H9 (cell line): ENCODE data around the gene DMD. TPM values are rescaled to one million over a fixed set of nuclear protein-coding genes. Genes with fewer than 3 reads are reported as not detected.

Source experiments
- DNase-seq: peaks from one replicate; pipeline ENCODE4 v3.0.0-alpha.2; 2017
- H2AFZ ChIP-seq: one replicate; pipeline ENCODE4 v1.6.1; 2013; ENCODE audit warnings: mild to moderate bottlenecking, low read length, control low read depth, moderate library complexity
- H2AK5ac ChIP-seq: 2 replicates; pipeline ENCODE4 v1.6.1; 2013; ENCODE audit warnings: low read length, control low read depth, mixed read lengths; ENCODE audit not compliant: insufficient read length
- H2BK120ac ChIP-seq: one replicate; pipeline ENCODE4 v1.6.1; 2013; ENCODE audit warnings: low read depth, mild to moderate bottlenecking, low read length, control low read depth, inconsistent platforms; ENCODE audit not compliant: poor library complexity, severe bottlenecking
- H2BK12ac ChIP-seq: 2 replicates; pipeline ENCODE4 v1.6.1; 2013; ENCODE audit warnings: low read length, control low read depth, mixed read lengths, low read depth; ENCODE audit not compliant: insufficient read length
- H2BK15ac ChIP-seq: 2 replicates; pipeline ENCODE4 v1.6.1; 2013; ENCODE audit warnings: low read depth, low read length, control low read depth
- H2BK20ac ChIP-seq: one replicate; pipeline ENCODE4 v1.6.1; 2013; ENCODE audit warnings: low read depth, mild to moderate bottlenecking, low read length, control low read depth, inconsistent platforms; ENCODE audit not compliant: poor library complexity, severe bottlenecking
- H2BK5ac ChIP-seq: 2 replicates; pipeline ENCODE4 v1.6.1; 2013; ENCODE audit warnings: low read length, control low read depth, mixed read lengths; ENCODE audit not compliant: insufficient read length
- H3K14ac ChIP-seq: 2 replicates; pipeline ENCODE4 v1.6.1; 2013; ENCODE audit warnings: low read length, control low read depth; ENCODE audit not compliant: insufficient read depth
- H3K18ac ChIP-seq: 2 replicates; pipeline ENCODE4 v1.6.1; 2013; ENCODE audit warnings: low read depth, mild to moderate bottlenecking, mixed read lengths, low read length, control low read depth; ENCODE audit not compliant: insufficient read length
- H3K23ac ChIP-seq: 2 replicates; pipeline ENCODE4 v1.6.1; 2013; ENCODE audit warnings: low read length, control low read depth, mixed read lengths, low read depth; ENCODE audit not compliant: insufficient read length
- H3K23me2 ChIP-seq: 2 replicates; pipeline ENCODE4 v1.6.1; 2013; ENCODE audit warnings: low read depth, mild to moderate bottlenecking, mixed read lengths, low read length, control low read depth; ENCODE audit not compliant: insufficient read length, poor library complexity, severe bottlenecking
- H3K27ac ChIP-seq: 2 replicates; pipeline ENCODE4 v1.5.1; 2013; ENCODE audit warnings: low read length, control low read depth, mixed read lengths, low read depth; ENCODE audit not compliant: insufficient read length
- H3K27me3 ChIP-seq: 2 replicates; pipeline ENCODE4 v1.6.1; 2013; ENCODE audit warnings: low read length, control low read depth, inconsistent platforms; ENCODE audit not compliant: insufficient read depth
- H3K4ac ChIP-seq: 2 replicates; pipeline ENCODE4 v1.6.1; 2013; ENCODE audit warnings: low read depth, mild to moderate bottlenecking, control low read depth, inconsistent platforms, low read length, moderate library complexity
- H3K4me1 ChIP-seq: 2 replicates; pipeline ENCODE4 v1.6.1; 2013; ENCODE audit warnings: low read length, control low read depth, inconsistent platforms; ENCODE audit not compliant: insufficient read depth
- H3K4me2 ChIP-seq: 2 replicates; pipeline ENCODE4 v1.6.1; 2013; ENCODE audit warnings: low read length, control low read depth, mixed read lengths; ENCODE audit not compliant: insufficient read length, insufficient read depth
- H3K56ac ChIP-seq: 2 replicates; pipeline ENCODE4 v1.6.1; 2013; ENCODE audit warnings: low read depth, mild to moderate bottlenecking, mixed read lengths, low read length, control low read depth; ENCODE audit not compliant: insufficient read length
- H3K79me1 ChIP-seq: 2 replicates; pipeline ENCODE4 v1.6.1; 2013; ENCODE audit warnings: low read depth, mild to moderate bottlenecking, moderate library complexity, low read length, control low read depth, inconsistent platforms; ENCODE audit not compliant: insufficient read depth, poor library complexity, severe bottlenecking
- H3K79me2 ChIP-seq: 2 replicates; pipeline ENCODE4 v1.6.1; 2013; ENCODE audit warnings: low read length, control low read depth, inconsistent platforms; ENCODE audit not compliant: insufficient read depth
- H3K9ac ChIP-seq: 2 replicates; pipeline ENCODE4 v1.6.1; 2013; ENCODE audit warnings: low read length, control low read depth, mixed read lengths; ENCODE audit not compliant: insufficient read length; ENCODE audit errors: extremely low read depth
- H3K9me3 ChIP-seq: one replicate; pipeline ENCODE4 v1.6.1; 2013; ENCODE audit warnings: low read depth, low read length, inconsistent platforms; ENCODE audit not compliant: control insufficient read depth
- H3T11ph ChIP-seq: one replicate; pipeline ENCODE4 v1.6.1; 2013; ENCODE audit warnings: mild to moderate bottlenecking, low read length, control low read depth, inconsistent platforms
- H4K20me1 ChIP-seq: one replicate; pipeline ENCODE4 v1.6.1; 2013; ENCODE audit not compliant: control insufficient read depth, insufficient read length, insufficient read depth
- H4K5ac ChIP-seq: 2 replicates; pipeline ENCODE4 v1.6.1; 2013; ENCODE audit warnings: low read depth, mild to moderate bottlenecking, mixed read lengths, low read length, control low read depth; ENCODE audit not compliant: insufficient read length
- H4K8ac ChIP-seq: replicated peaks from 2 replicates; pipeline ENCODE4 v1.6.1; 2013; ENCODE audit warnings: low read length, control low read depth, mixed read lengths, low read depth; ENCODE audit not compliant: insufficient read length
- H4K91ac ChIP-seq: 2 replicates; pipeline ENCODE4 v1.6.1; 2013; ENCODE audit warnings: low read depth, mild to moderate bottlenecking, moderate library complexity, mixed read lengths, low read length, control low read depth; ENCODE audit not compliant: insufficient read length
- H3K27ac Mint-ChIP-seq, 3 experiments: 2 replicates in 2 of 3; 3 replicates in 1 of 3; pipeline ENCODE4 v1.8.0; 2020 to 2021; ENCODE audit warnings: mixed read lengths in 3 of 3, mild to moderate bottlenecking in 1 of 3, moderate library complexity in 1 of 3
- H3K27me3 Mint-ChIP-seq: 2 replicates; pipeline ENCODE4 v1.8.0; 2021; ENCODE audit warnings: low read depth, mild to moderate bottlenecking, moderate library complexity, mixed read lengths
- H3K36me3 Mint-ChIP-seq, 3 experiments: 2 replicates in 2 of 3; 3 replicates in 1 of 3; pipeline ENCODE4 v1.8.0; 2020 to 2021; ENCODE audit warnings: low read depth in 3 of 3, mixed read lengths in 3 of 3; ENCODE audit not compliant: insufficient read depth in 1 of 3
- H3K4me1 Mint-ChIP-seq, 2 experiments: 2 replicates each; pipeline ENCODE4 v1.8.0; 2020; ENCODE audit warnings: mixed read lengths in 2 of 2
- H3K4me3 Mint-ChIP-seq, 2 experiments: 2 replicates in 1 of 2; 3 replicates in 1 of 2; pipeline ENCODE4 v1.8.0; 2020 to 2021; ENCODE audit warnings: mild to moderate bottlenecking in 2 of 2, mixed read lengths in 2 of 2, moderate library complexity in 1 of 2
- H3K9me3 Mint-ChIP-seq, 2 experiments: 2 replicates in 1 of 2; 3 replicates in 1 of 2; pipeline ENCODE4 v1.8.0; 2020; ENCODE audit warnings: mild to moderate bottlenecking in 2 of 2, mixed read lengths in 2 of 2, moderate library complexity in 1 of 2
- WGBS: extraction: QIAGEN DNeasy Blood & Tissue Kit; methylation state at CpG from one replicate; pipeline ENCODE4 v1.1.7; 2013; ENCODE audit warnings: missing lambda C conversion rate, low lambda C conversion rate, mixed read lengths; ENCODE audit not compliant: insufficient read length; ENCODE audit errors: extremely low coverage; 5-methylcytosine and 5-hydroxymethylcytosine counted together
- total RNA-seq: library from RNA; stranded (reverse); gene quantifications from 2 replicates; pipeline ENCODE4 v1.2.1, GENCODE V29; 2021
- TF ChIP-seq, protein P1 (sequence below): fragments of 200-600 bp; sonication (generic); conservative IDR thresholded peaks from 3 replicates; pipeline ENCODE4 v1.8.0; 2021; ENCODE audit warnings: antibody characterized with exemption, mild to moderate bottlenecking

DMD gene
- total RNA-seq, 1 experiment from 2014 or later: 3.8 TPM

- peaks cover 27 to 41% of the 10 kb centered on the region in 2 experiments for H3K9me3 Mint-ChIP-seq
- WGBS: no CpG with 5 or more reads among the region's 10 CpGs
Observed at GRCh38 chrX:32804034-32804433, 407.3 kb downstream of the DMD start.

More at GRCh38 chrX:32804034-32804433, 407.3 kb downstream of the DMD start:
- no peak overlapping the region for H3K14ac ChIP-seq
- Mint-ChIP-seq H3K36me3 (peaks cover 0 to 19% (median 9%) of the 10 kb centered on the region in 3 experiments; a peak in 5 of 7 replicates), H3K4me3 (no peak overlapping the region), H3K4me1 (peaks cover 0 to 5% of the 10 kb centered on the region in 2 experiments; a peak in 2 of 4 replicates), H3K27me3 (no peaks in the 10 kb centered on the region), H3K27ac (no peak overlapping the region)
- no peak overlapping the region for H4K91ac ChIP-seq
- no peak overlapping the region for H2BK12ac ChIP-seq
- H3K27ac ChIP-seq: no peak overlapping the region
- no peak overlapping the region for H3K18ac ChIP-seq
- H3K23ac ChIP-seq: no peak overlapping the region
- no peak overlapping the region for H2BK120ac ChIP-seq
- no peak overlapping the region for H3K56ac ChIP-seq
- no peak overlapping the region for H2AK5ac ChIP-seq
- no peaks in the 10 kb centered on the region for H3K27me3 ChIP-seq
- no peak overlapping the region for H4K8ac ChIP-seq
- H3K4me2 ChIP-seq: no peak overlapping the region
- no peaks in the 10 kb centered on the region for H4K20me1 ChIP-seq
- no peak overlapping the region for H2BK15ac ChIP-seq
- no peaks in the 10 kb centered on the region for H3K9me3 ChIP-seq
- no peaks in the 10 kb centered on the region for H3K79me2 ChIP-seq
- no peak overlapping the region for H2BK20ac ChIP-seq
- no peaks in the 10 kb centered on the region for H3K23me2 ChIP-seq
- TF ChIP-seq, protein P1, sequence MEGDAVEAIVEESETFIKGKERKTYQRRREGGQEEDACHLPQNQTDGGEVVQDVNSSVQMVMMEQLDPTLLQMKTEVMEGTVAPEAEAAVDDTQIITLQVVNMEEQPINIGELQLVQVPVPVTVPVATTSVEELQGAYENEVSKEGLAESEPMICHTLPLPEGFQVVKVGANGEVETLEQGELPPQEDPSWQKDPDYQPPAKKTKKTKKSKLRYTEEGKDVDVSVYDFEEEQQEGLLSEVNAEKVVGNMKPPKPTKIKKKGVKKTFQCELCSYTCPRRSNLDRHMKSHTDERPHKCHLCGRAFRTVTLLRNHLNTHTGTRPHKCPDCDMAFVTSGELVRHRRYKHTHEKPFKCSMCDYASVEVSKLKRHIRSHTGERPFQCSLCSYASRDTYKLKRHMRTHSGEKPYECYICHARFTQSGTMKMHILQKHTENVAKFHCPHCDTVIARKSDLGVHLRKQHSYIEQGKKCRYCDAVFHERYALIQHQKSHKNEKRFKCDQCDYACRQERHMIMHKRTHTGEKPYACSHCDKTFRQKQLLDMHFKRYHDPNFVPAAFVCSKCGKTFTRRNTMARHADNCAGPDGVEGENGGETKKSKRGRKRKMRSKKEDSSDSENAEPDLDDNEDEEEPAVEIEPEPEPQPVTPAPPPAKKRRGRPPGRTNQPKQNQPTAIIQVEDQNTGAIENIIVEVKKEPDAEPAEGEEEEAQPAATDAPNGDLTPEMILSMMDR: no peak
- no peak overlapping the region for H3K4ac ChIP-seq
- no peak overlapping the region for H3K9ac ChIP-seq
- H3K79me1 ChIP-seq: no peaks in the 10 kb centered on the region
- no peak overlapping the region for H4K5ac ChIP-seq
- H2AFZ ChIP-seq: no peak overlapping the region
- DNase-seq: no peak
- H3K4me1 ChIP-seq: no peaks in the 10 kb centered on the region
- H3T11ph ChIP-seq: no peak overlapping the region
- H2BK5ac ChIP-seq: no peak overlapping the region
